Activated effector memory CD4-positive, alpha-beta T cell treated with Interleukin-2 at 50 U/mL for 16 hours (primary cell): ENCODE data around the gene CPNE4.

ENCODE experiments used
- DNase-seq: peaks from one replicate; pipeline ENCODE4 v3.0.0-alpha.2; 2020

CPNE4 gene

GRCh38 chr3:131568460-131568859, 466.4 kb downstream of the CPNE4 start:
- no peak for DNase-seq

GRCh38 chr3:131564812-131565211, 470.0 kb downstream of the CPNE4 start:
- no peak for DNase-seq

GRCh38 chr3:131561511-131561910, 473.3 kb downstream of the CPNE4 start:
- no peak for DNase-seq

DNA sequence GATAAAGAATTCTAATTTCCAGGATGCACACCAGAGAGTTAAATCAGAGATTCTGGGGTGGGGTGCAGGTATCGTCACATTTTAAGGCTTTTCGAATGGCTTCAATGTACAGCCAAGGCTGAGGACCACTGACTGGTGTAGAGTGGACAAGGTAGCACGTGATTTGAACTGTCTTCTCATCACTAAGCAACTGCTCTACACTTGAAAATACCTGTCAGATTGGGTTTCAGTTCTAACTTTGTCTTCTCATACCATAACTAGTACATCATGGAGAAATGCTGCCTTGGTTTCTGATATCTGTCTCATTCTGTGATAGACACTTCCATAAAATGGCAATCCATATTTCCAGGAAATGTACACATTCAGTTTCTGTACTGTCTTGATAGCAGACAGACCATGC, 474.0 kb downstream of the CPNE4 start:
- DNase-seq, result no peak

- no peak for DNase-seq
Observed at GRCh38 chr3:131555456-131555855, 479.4 kb downstream of the CPNE4 start.

DNA sequence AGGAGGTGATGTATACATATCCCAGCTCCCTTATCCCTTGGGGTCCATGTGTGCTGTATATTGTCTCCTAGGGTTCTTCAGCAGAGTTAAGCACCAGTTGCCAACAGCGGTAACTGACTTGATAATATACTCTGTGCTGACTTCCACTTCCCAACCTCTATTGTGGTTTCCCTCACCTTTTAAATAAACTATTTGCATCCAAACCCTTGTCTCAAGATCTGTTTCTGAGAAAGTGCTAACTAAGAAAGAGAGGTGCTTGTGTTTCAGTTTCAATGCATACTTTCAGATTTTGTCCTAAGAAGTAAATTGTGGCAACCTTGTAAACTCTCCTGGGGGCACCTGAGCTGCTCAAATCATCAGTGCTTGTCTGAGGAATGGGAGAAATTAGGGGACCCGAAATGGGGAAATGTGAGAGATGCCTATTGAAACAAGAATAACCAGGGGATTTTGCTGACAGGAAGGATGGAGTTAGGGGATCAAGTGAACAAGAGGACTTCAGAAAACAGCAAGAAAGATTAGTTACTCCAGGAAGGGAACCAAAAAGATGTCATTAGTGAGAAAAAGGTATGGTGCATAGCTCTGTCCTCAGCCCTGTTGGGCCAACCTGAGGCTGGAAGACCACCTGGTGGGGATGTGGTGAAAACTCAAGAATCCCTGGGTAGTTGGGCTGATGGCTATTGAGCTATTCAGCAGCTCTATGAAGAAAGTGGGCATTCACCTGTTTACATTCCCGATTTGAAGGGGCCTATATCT, 481.1 kb downstream of the CPNE4 start:
- no peak for DNase-seq

GRCh38 chr3:131551761-131552160, 483.1 kb downstream of the CPNE4 start:
- DNase-seq, result no peak

- DNase-seq, result no peak
Observed at GRCh38 chr3:131550562-131551465, 484.0 kb downstream of the CPNE4 start.

GRCh38 chr3:131549340-131549739, 485.5 kb downstream of the CPNE4 start:
- DNase-seq, result no peak

GRCh38 chr3:131547585-131547984, 487.2 kb downstream of the CPNE4 start:
- DNase-seq, result no peak

DNA sequence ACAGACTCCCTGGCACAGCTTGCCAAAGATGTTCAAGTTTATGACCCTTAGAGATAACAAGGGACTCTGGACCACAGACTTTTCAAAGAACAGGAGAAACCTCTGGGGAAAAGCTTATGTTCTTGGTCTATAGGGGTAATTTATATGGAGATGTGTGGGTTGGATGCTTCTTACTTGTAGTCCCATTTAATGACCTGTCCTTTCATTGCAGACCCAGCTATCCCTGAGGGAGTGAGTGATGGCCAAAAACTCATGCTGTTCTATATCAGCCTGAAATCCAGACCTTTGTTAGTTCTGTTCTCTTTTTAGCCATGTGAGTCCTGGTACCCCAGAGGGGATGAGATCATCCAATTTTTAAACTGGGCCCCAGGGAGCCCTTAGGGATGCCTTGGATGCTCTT, 488.4 kb downstream of the CPNE4 start:
- no peak for DNase-seq

DNA sequence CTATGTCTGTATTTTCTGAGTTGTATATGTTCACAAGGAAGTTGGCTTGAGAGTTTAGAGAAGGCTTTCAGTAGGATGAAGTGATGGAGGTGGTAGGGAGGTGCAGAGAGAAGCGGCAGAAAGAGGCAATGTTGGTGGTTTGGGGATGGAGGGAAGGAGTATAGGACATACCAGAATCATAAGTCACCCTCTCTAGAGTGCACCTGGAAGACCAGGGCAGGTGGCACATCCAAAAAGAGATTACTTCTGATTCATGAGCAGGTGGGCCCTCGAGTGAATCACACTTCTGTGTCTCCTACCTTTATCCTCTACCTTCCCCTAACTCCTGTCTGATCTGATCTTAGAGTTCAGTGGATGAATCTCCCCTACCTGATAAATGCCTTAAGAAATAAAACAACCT, 490.3 kb downstream of the CPNE4 start:
- DNase-seq, result no peak

DNA sequence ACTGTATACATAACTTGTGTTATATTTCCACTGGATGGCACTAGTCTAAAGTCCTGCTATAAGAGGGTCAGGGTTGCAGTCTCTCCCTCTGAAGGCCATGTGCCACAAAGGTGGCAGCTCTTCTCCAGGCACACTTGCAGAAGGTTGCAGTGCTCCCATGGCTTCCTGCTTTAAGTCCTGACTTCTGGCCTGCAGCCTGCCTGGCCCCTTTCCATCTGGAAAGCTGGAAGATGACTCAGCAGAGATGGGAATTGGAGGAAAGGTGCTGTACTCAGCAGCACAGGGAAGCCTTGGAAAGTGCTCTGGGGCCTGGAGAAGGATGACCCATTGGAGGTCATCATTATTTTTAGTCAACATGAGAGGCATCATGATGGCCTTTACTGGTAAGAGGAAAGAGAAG, 491.1 kb downstream of the CPNE4 start:
- DNase-seq, result no peak

GRCh38 chr3:131541288-131541687, 493.5 kb downstream of the CPNE4 start:
- DNase-seq, result no peak

- no peak for DNase-seq
Observed at GRCh38 chr3:131540821-131541220, 494.0 kb downstream of the CPNE4 start.

DNA sequence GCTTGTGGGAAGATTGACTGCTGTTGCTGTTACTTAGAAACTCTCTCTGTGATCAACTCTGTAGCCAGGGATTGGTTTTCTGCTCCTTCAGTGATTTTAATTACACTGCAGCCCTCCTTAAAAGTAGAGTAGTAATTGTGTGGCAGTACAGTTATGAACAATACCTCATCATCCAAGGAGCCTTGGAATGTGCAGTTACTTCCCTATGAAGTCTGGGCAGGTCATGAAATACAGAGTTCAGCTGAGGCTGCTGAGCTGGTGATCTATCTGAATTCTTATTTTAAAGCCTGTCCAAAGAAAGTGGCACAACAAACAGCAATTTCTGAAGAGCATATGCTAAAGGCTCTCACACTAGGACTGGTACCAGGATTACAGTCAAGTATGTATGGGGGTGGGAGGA, 494.7 kb downstream of the CPNE4 start:
- no peak for DNase-seq

- no peak for DNase-seq
Observed at GRCh38 chr3:131538968-131539367, 495.8 kb downstream of the CPNE4 start.

DNA sequence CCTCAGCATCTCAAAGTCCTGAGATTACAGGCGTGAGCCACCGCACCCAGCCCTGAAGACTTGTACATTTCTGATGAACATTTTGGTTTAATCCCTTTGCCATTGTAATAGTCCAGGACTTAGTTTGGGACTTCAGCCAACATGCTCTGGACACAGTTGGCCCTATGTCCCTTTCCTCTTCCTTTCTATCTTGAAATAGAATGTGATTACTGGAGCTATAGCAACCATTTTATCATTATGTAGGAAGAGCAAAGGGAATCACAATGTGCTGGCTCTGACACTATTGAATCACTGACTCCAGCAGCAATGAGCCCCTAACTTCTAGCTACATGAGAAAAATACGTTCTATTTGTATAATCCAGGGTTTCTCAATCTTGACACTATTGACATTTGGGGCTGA, 497.3 kb downstream of the CPNE4 start:
- no peak for DNase-seq

DNA sequence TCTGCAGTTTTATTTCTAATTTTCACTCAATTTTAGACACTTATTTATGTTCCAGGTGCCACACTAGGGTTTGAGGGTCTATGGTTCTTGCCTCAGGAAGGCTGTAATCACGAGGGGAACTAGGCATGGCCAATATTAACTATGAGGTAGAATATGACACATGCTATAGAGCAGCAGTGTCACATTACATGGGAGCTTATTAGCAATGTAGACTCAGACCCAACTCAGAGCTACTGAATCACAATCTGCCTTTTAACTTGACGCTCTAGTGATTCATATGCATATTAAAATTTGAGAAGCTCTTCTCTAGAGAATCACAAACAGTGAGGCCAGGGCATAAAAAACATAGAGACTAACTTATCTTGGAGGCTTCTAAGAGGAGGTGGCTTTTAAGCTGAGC, 499.2 kb downstream of the CPNE4 start:
- DNase-seq, result no peak

DNA sequence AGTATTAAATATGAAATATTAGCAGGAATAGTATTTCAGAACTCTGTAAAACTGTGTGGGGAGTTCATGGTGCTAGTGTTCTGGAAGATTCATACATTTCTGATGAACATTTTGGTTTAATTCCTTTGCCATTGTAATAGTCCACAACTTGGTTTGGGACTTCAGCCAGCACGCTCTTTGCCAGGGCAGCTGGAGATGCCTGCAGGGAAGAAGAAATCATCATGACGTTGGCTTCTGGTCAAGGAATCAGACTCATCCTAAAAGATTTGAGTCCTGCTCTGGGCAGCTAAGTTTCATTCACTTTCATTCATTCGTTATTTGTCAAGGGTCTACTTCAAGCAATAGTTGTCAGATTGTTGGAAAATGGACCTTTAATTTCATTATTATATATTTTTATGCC, 499.7 kb downstream of the CPNE4 start:
- no peak for DNase-seq

DNA sequence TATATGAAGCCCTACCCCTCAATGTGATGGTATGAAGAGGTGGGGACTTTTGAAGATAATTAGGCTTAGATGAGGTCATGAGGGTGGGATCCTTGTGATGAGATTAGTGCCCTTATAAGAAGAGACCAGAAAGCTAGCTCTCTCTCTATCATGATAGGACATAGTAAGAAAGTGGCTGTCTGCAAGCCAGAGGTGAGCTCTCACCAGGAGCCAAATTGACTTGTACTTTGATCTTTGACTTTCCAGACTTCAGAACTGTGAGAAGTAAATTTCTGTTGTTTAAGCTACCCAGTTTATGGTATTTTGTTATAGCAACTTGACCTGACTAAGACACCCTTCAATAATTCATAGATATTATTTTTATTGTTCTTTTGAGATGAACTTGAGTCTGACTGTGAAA, 502.2 kb downstream of the CPNE4 start:
- no peak for DNase-seq

- DNase-seq, result no peak
Observed at GRCh38 chr3:131530843-131531242, 504.0 kb downstream of the CPNE4 start.

- no peak for DNase-seq
Observed at GRCh38 chr3:131530388-131530787, 504.4 kb downstream of the CPNE4 start.

- DNase-seq, result no peak
Observed at GRCh38 chr3:131526801-131527347, 507.9 kb downstream of the CPNE4 start.
